ENCODE measurements around the gene AP1G2. TPM values are rescaled to one million over a fixed set of nuclear protein-coding genes. Genes with fewer than 3 reads are reported as not detected.

AP1G2 gene
- polyA plus RNA-seq, 1 donor from 2014 or later: 127 TPM

DNA sequence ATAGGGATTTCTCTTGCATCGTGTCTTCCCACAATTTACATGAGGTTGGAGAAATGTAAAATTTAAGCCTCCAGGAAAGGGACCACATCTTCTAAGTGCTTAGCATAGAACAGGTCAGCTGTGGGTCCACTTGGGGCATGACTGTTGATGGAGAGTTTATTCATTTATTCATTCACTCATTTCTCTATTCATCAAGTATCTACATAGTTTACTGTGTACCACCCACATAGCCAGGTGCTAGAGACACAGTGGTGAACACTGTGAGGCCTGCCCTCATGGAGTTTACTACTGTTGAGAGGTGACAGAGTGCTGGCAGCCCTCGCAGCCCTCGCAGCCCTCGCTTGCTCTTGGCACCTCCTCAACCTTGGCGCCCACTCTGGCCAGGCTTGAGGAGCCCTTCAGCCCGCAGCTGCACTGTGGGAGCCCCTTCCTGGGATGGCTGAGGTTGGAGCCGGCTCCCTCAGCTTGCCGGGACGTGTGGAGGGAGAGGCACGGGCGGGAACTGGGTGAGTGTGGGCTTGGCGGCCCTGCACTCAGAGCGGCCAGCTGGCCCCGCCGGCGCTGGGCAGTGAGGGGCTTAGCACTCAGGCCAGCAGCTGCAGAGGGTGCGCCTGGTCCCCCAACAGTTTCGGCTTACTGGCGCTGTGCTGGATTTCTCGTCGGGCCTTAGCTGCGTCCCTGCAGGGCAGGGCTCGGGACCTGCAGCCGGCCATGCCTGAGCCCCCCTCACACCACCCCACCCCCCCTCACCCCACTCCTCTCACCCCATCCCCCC is 12.7 kb upstream of the AP1G2 start:
- Histone ChIP-seq H3K79me2 (replicated peaks; ENCODE audit: insufficient read depth, low read length) (peaks cover 26% of the 10 kb centered on the region), H3K27ac (ENCODE audit: low read length) (peak overlapping the region; percentile 97), H3K4me2 (ENCODE audit: low read length) (no peak overlapping the region)

DNA sequence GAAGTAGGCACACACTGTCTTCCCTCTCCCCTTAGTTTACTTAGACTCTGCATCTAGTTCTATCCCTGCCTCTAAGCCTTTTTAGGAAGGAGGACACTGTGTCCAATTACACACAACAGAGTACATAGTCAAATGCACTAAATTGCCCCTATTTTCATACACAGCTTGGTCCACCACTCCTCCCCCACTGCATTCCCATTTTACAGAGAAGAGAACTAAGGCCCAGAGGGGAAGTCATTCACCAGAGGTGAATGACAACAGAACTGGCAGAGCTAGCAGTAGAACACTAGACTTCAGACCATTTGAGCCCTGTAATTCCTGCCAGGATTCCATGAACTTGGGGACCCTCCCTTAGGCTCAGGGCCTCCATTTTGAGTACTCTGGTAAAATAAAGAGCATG is 12.1 kb upstream of the AP1G2 start:
- Histone ChIP-seq H4K20me1 (ENCODE audit: insufficient read depth) (peaks cover 6% of the 10 kb centered on the region), H2AFZ (ENCODE audit: low read depth, low read length) (no peak overlapping the region), H3K9me2 (ENCODE audit: insufficient read depth, low read length) (no peaks in the 10 kb centered on the region), H3K4me3 (ENCODE audit: low read length) (peak overlapping the region; percentile 96), H3K4me2 (ENCODE audit: low read length) (peak overlapping the region; percentile 65), H3F3A (ENCODE audit: insufficient read depth, low read length, poor library complexity, severe bottlenecking) (no peaks in the 10 kb centered on the region), H3K9me3 (ENCODE audit: low read length) (no peaks in the 10 kb centered on the region), H3K27ac (ENCODE audit: low read length) (peak overlapping the region; percentile 97), H3K79me2 (replicated peaks; ENCODE audit: insufficient read depth, low read length) (peaks cover 32% of the 10 kb centered on the region), H3K9ac (ENCODE audit: low read length) (peak overlapping the region; percentile 95), H3K36me3 (ENCODE audit: insufficient read depth, low read length) (no peaks in the 10 kb centered on the region), H3K27me3 (ENCODE audit: insufficient read depth, low read depth, low read length) (no peaks in the 10 kb centered on the region)
- TF ChIP-seq RAD21 (conservative IDR thresholded peaks at IDR 0.05): no peak
- TF ChIP-seq MXI1 (conservative IDR thresholded peaks at IDR 0.05; ENCODE audit: poor library complexity, severe bottlenecking): no peak
- TF ChIP-seq EP300 (conservative IDR thresholded peaks at IDR 0.05; ENCODE audit: poor library complexity, severe bottlenecking): no peak
- TF ChIP-seq SMC3 (conservative IDR thresholded peaks at IDR 0.05; ENCODE audit: poor library complexity): no peak
- no peak for TF ChIP-seq POLR2AphosphoS5 (IDR thresholded peaks at IDR 0.05)
- TF ChIP-seq EZH2 (IDR thresholded peaks at IDR 0.05; ENCODE audit: borderline replicate concordance, insufficient read depth, low read length, poor library complexity, severe bottlenecking): no peak
- TF ChIP-seq, protein P1, sequence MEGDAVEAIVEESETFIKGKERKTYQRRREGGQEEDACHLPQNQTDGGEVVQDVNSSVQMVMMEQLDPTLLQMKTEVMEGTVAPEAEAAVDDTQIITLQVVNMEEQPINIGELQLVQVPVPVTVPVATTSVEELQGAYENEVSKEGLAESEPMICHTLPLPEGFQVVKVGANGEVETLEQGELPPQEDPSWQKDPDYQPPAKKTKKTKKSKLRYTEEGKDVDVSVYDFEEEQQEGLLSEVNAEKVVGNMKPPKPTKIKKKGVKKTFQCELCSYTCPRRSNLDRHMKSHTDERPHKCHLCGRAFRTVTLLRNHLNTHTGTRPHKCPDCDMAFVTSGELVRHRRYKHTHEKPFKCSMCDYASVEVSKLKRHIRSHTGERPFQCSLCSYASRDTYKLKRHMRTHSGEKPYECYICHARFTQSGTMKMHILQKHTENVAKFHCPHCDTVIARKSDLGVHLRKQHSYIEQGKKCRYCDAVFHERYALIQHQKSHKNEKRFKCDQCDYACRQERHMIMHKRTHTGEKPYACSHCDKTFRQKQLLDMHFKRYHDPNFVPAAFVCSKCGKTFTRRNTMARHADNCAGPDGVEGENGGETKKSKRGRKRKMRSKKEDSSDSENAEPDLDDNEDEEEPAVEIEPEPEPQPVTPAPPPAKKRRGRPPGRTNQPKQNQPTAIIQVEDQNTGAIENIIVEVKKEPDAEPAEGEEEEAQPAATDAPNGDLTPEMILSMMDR (IDR thresholded peaks at IDR 0.05; ENCODE audit: poor library complexity, severe bottlenecking): no peak
- TF ChIP-seq, protein P2, sequence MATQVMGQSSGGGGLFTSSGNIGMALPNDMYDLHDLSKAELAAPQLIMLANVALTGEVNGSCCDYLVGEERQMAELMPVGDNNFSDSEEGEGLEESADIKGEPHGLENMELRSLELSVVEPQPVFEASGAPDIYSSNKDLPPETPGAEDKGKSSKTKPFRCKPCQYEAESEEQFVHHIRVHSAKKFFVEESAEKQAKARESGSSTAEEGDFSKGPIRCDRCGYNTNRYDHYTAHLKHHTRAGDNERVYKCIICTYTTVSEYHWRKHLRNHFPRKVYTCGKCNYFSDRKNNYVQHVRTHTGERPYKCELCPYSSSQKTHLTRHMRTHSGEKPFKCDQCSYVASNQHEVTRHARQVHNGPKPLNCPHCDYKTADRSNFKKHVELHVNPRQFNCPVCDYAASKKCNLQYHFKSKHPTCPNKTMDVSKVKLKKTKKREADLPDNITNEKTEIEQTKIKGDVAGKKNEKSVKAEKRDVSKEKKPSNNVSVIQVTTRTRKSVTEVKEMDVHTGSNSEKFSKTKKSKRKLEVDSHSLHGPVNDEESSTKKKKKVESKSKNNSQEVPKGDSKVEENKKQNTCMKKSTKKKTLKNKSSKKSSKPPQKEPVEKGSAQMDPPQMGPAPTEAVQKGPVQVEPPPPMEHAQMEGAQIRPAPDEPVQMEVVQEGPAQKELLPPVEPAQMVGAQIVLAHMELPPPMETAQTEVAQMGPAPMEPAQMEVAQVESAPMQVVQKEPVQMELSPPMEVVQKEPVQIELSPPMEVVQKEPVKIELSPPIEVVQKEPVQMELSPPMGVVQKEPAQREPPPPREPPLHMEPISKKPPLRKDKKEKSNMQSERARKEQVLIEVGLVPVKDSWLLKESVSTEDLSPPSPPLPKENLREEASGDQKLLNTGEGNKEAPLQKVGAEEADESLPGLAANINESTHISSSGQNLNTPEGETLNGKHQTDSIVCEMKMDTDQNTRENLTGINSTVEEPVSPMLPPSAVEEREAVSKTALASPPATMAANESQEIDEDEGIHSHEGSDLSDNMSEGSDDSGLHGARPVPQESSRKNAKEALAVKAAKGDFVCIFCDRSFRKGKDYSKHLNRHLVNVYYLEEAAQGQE (IDR thresholded peaks at IDR 0.05; ENCODE audit: borderline replicate concordance): no peak
- no peak for TF ChIP-seq TAF1 (IDR thresholded peaks at IDR 0.05; ENCODE audit: low read depth)

More for the DNA sequence above, 12.7 kb upstream of the AP1G2 start:
- Histone ChIP-seq H3K36me3 (ENCODE audit: insufficient read depth, low read length) (no peaks in the 10 kb centered on the region), H3K9me3 (ENCODE audit: low read length) (no peaks in the 10 kb centered on the region), H3F3A (ENCODE audit: insufficient read depth, low read length, poor library complexity, severe bottlenecking) (no peaks in the 10 kb centered on the region), H3K27me3 (ENCODE audit: insufficient read depth, low read depth, low read length) (no peaks in the 10 kb centered on the region), H3K9me2 (ENCODE audit: insufficient read depth, low read length) (no peaks in the 10 kb centered on the region), H3K4me3 (ENCODE audit: low read length) (no peak overlapping the region), H3K9ac (ENCODE audit: low read length) (no peak overlapping the region), H2AFZ (ENCODE audit: low read depth, low read length) (no peak overlapping the region), H4K20me1 (ENCODE audit: insufficient read depth) (peaks cover 4% of the 10 kb centered on the region)
- TF ChIP-seq EP300 (conservative IDR thresholded peaks at IDR 0.05; ENCODE audit: poor library complexity, severe bottlenecking) (no peak), MXI1 (conservative IDR thresholded peaks at IDR 0.05; ENCODE audit: poor library complexity, severe bottlenecking) (no peak), POLR2AphosphoS5 (IDR thresholded peaks at IDR 0.05) (no peak), EZH2 (IDR thresholded peaks at IDR 0.05; ENCODE audit: borderline replicate concordance, insufficient read depth, low read length, poor library complexity, severe bottlenecking) (no peak), TAF1 (IDR thresholded peaks at IDR 0.05; ENCODE audit: low read depth) (no peak), SMC3 (conservative IDR thresholded peaks at IDR 0.05; ENCODE audit: poor library complexity) (no peak)
- TF ChIP-seq, protein P1 (IDR thresholded peaks at IDR 0.05; ENCODE audit: poor library complexity, severe bottlenecking): no peak
